ENCODE data around the gene CFAP77.

- TF ChIP-seq CTCF (IDR thresholded peaks at IDR 0.05) (no peak), ZFX (IDR thresholded peaks at IDR 0.05; ENCODE audit: borderline replicate concordance) (no peak)
These were observed 182.4 kb downstream of the CFAP77 start for GRCh38 chr9:132592451-132592850.

Data from 22Rv1 (cell line).